Heart right ventricle (tissue), 16 donors: ENCODE results near the gene RNF144A. TPM values are rescaled to one million over a fixed set of nuclear protein-coding genes. Genes with fewer than 3 reads are reported as not detected.

Source experiments
- ATAC-seq, 8 donors: fragments of 200-7000 bp; cut with Tn5 transposase; one replicate each; pipeline ENCODE4 v1.9.1; 2020; ENCODE audit warnings: mild to moderate bottlenecking in 8 of 8, moderate library complexity in 8 of 8, moderate number of reproducible peaks in 1 of 8
- DNase-seq, 2 donors: peaks; one replicate each; pipeline ENCODE4 v3.0.0-alpha.2; 2020
- H3K27ac ChIP-seq, 10 donors: fragments of 200-600 bp; sonication (generic) in 2 of 10; one replicate each; pipeline versions ENCODE4 v1.5.0 to v1.8.0; 2020 to 2022; ENCODE audit warnings: mild to moderate bottlenecking in 3 of 10
- H3K27me3 ChIP-seq, 7 donors: fragments of 200-600 bp; one replicate each; pipeline ENCODE4 v1.8.0; 2021 to 2022; ENCODE audit warnings: mild to moderate bottlenecking in 2 of 7
- H3K36me3 ChIP-seq, 9 donors: fragments of 200-600 bp; sonication (generic) in 1 of 9; one replicate each; pipeline versions ENCODE4 v1.5.0 to v1.8.0; 2020 to 2022; ENCODE audit warnings: mild to moderate bottlenecking in 2 of 9
- H3K4me1 ChIP-seq, 9 donors: fragments of 200-600 bp; sonication (generic) in 1 of 9; one replicate each; pipeline versions ENCODE4 v1.5.0 to v1.8.0; 2020 to 2022; ENCODE audit warnings: mild to moderate bottlenecking in 4 of 9
- H3K4me3 ChIP-seq, 10 donors: fragments of 200-600 bp; sonication (generic) in 2 of 10; one replicate each; pipeline versions ENCODE4 v1.5.0 to v1.8.0; 2020 to 2022; ENCODE audit warnings: mild to moderate bottlenecking in 7 of 10, moderate library complexity in 2 of 10
- H3K9me3 ChIP-seq, 11 donors: fragments of 200-600 bp in 10 of 11; sonication (generic) in 2 of 11; one replicate each; pipeline versions ENCODE4 v1.5.0 to v1.8.0; 2013 to 2022; ENCODE audit warnings: mild to moderate bottlenecking in 2 of 11, control low read depth in 1 of 11, moderate library complexity in 1 of 11
- CTCF ChIP-seq, 9 donors: fragments of 200-600 bp; sonication (generic) in 2 of 9; IDR thresholded peaks; one replicate each; pipeline versions ENCODE4 v1.5.0 to v1.8.0; 2021 to 2022; ENCODE audit warnings: antibody characterized with exemption in 9 of 9, mild to moderate bottlenecking in 5 of 9, moderate library complexity in 1 of 9
- WGBS, 2 donors: extraction: QIAGEN DNeasy Blood & Tissue Kit; methylation state at CpG; one replicate each; pipeline ENCODE4 v1.1.7; 2013; ENCODE audit warnings: inconsistent platforms in 1 of 2; 5-methylcytosine and 5-hydroxymethylcytosine counted together
- intact Hi-C, 10 donors: fragments of 100-400 bp; cut with DNase I; formaldehyde crosslinking; loops; one replicate each; pipeline versions ENCODE4 v1.11.1 to v1.14.2; 2022
- polyA plus RNA-seq, 2 donors: library from polyadenylated mRNA; stranded (reverse); fragments of 200-250 nt; gene quantifications; one replicate each; pipeline ENCODE4 v1.2.3, GENCODE V29; 2013
- total RNA-seq, 10 donors: library from RNA; stranded (reverse); fragmentation: NEBNext Ultra II Directional in 3 of 10; extraction: Animal tissue kit (Norgen Biotek cat#: 25700) in 3 of 10; gene quantifications; one replicate each; pipeline versions ENCODE4 v1.2.1 to v1.2.4, GENCODE V29; 2021 to 2023
- donor health status: Arrhythmogenic right ventricular cardiomyopathy.
- donor health status: ischemic (EF 13 %, LVEDD 7.1; RV severe dilation, severe dysfunction).
- donor health status: healthy with polysubstance abuse.
- donor health status: DM: no; HTN: yes; CAD: no.
- donor health status: DM: no; HTN: no; CAD: no.
- donor health status: ischemic (EF 25% LVEDD 6.9; RV normal size, moderate dysfunction).
- donor health status: ischemic (EF 25% LVEDD 5.7; RV mildly dilated, moderate dysfunction).
- donor health status: healthy.
- donor health status: DM: yes; HTN: yes; CAD: no.
- donor health status: Ischemic cardiomyopathy.
- donor health status: ischemic (EF 35%, LVEDD 5.7; RV mildly dilated, moderate dysfunction).
- donor health status: nonischemic (EF 11% LVEDD 7.7; RV severe dilation, severe dysfunction).
- donor health status: DM: yes; HTN: yes; CAD: no.
- donor health status: PGD.
- donor health status: ischemic (EF 29% LVEDD 5.4; RV normal size, mild dysfunction).
- donor health status: nonischemic (EF 23%, LVEDD 6.1; RV moderate dilation, normal function).

RNF144A gene
- total and polyA plus RNA-seq, 12 donors = 3.6 to 19.7 (median 11.6) TPM

- peak; percentile 74 to 97 (median 92) for ATAC-seq
- intact Hi-C loops = no loop called here
- Histone ChIP-seq H3K36me3 (no peaks in the 10 kb centered on the region), H3K27ac (peak overlapping the region in 8 of 10 donors; percentile 5 to 57 (median 46)), H3K9me3 (no peaks in the 10 kb centered on the region), H3K4me3 (no peak overlapping the region), H3K4me1 (peaks cover 0 to 13% (median 5%) of the 10 kb centered on the region in 9 donors), H3K27me3 (no peaks in the 10 kb centered on the region)
- no peak for TF ChIP-seq CTCF (IDR thresholded peaks at IDR 0.05)
- 52 to 56% methylated on average over 10 of the region's 10 CpGs for WGBS, 2 donors
- peak in 1 of 2 donors; percentile 46 for DNase-seq
These were observed 160.6 kb downstream of the RNF144A start for GRCh38 chr2:7077660-7078267.

GRCh38 chr2:7083580-7084509, 166.6 kb downstream of the RNF144A start:
- WGBS, 2 donors = 61 to 76% methylated on average over 10 of the region's 10 CpGs
- ATAC-seq = peak in 1 of 8 donors; percentile 35

GRCh38 chr2:7084601-7085000, 167.4 kb downstream of the RNF144A start:
- no peak for DNase-seq
- peaks cover 0 to 23% (median 11%) of the 10 kb centered on the region in 11 donors for H3K9me3 ChIP-seq
- ATAC-seq = no peak
- no peaks in the 10 kb centered on the region for H3K27me3 ChIP-seq
- TF ChIP-seq CTCF (IDR thresholded peaks at IDR 0.05) = no peak
- H3K36me3 ChIP-seq = no peaks in the 10 kb centered on the region
- H3K4me1 ChIP-seq = no peaks in the 10 kb centered on the region
- H3K27ac ChIP-seq = no peak overlapping the region
- no peak overlapping the region for H3K4me3 ChIP-seq
- intact Hi-C loops = no loop called here

More at GRCh38 chr2:7083580-7084509, 166.6 kb downstream of the RNF144A start:
- Histone ChIP-seq H3K4me3 (no peak overlapping the region), H3K36me3 (no peaks in the 10 kb centered on the region), H3K9me3 (peaks cover 0 to 23% (median 11%) of the 10 kb centered on the region in 11 donors), H3K4me1 (no peaks in the 10 kb centered on the region), H3K27me3 (no peaks in the 10 kb centered on the region), H3K27ac (no peak overlapping the region)
- TF ChIP-seq CTCF (IDR thresholded peaks at IDR 0.05) = peak in 6 of 9 donors; percentile 5 to 33 (median 20)
- no peak for DNase-seq
- intact Hi-C loops = no loop called here

GRCh38 chr2:7089284-7089683, 172.1 kb downstream of the RNF144A start:
- 90 to 95% methylated on average over 16 of the region's 16 CpGs for WGBS, 2 donors
- Histone ChIP-seq H3K27ac (no peak overlapping the region), H3K9me3 (peaks cover 0 to 10% (median 5%) of the 10 kb centered on the region in 11 donors), H3K27me3 (no peaks in the 10 kb centered on the region), H3K4me1 (no peaks in the 10 kb centered on the region), H3K36me3 (no peaks in the 10 kb centered on the region), H3K4me3 (no peak overlapping the region)
- DNase-seq = no peak
- ATAC-seq = no peak
- intact Hi-C loops = no loop called here
- TF ChIP-seq CTCF (IDR thresholded peaks at IDR 0.05) = no peak
